ENCODE data around the gene ATRX.
"Not testable (repeated sequence)": the region's sequence is repeated elsewhere in the genome, so short reads cannot be mapped to it uniquely, and the experiment has no call there.

The ATRX gene

GRCh38 chrX:77640702-77641101 lies 145.3 kb downstream of the ATRX start:
- no peak for DNase-seq (ENCODE audit: extremely low read depth, low read depth)

DNA sequence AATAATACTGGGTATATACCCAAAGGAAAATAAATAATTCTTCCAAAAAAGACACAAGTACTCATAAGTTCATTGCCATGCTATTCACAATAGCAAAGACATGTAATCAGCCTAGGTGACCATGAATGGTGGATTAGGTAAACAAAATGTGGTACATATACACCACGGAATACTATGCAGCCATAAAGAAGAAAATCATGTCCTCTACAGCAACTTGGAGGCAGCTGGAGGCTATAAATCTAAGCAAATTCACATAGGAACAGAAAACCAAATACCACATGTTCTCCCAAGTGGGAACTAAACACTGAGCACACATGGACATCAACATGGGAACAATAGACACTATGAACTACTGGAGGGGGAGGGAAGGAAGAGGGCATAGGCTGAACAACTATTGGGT lies 146.2 kb downstream of the ATRX start:
- TF ChIP-seq CTCF (IDR thresholded peaks at IDR 0.05; ENCODE audit: low read depth, low read length) = no peak

More at GRCh38 chrX:77640702-77641101, 145.3 kb downstream of the ATRX start:
- TF ChIP-seq CTCF (IDR thresholded peaks at IDR 0.05; ENCODE audit: low read depth, low read length) = no peak

GRCh38 chrX:77638397-77638796 lies 147.6 kb downstream of the ATRX start:
- no peak for TF ChIP-seq CTCF (IDR thresholded peaks at IDR 0.05; ENCODE audit: low read depth, low read length)

More for the DNA sequence above, 146.2 kb downstream of the ATRX start:
- no peak for DNase-seq (ENCODE audit: extremely low read depth, low read depth)

GRCh38 chrX:77635373-77635772 lies 150.6 kb downstream of the ATRX start:
- TF ChIP-seq CTCF (IDR thresholded peaks at IDR 0.05; ENCODE audit: low read depth, low read length) = no peak
- no peak for DNase-seq (ENCODE audit: extremely low read depth, low read depth)

More at GRCh38 chrX:77638397-77638796, 147.6 kb downstream of the ATRX start:
- no peak for DNase-seq (ENCODE audit: extremely low read depth, low read depth)

DNA sequence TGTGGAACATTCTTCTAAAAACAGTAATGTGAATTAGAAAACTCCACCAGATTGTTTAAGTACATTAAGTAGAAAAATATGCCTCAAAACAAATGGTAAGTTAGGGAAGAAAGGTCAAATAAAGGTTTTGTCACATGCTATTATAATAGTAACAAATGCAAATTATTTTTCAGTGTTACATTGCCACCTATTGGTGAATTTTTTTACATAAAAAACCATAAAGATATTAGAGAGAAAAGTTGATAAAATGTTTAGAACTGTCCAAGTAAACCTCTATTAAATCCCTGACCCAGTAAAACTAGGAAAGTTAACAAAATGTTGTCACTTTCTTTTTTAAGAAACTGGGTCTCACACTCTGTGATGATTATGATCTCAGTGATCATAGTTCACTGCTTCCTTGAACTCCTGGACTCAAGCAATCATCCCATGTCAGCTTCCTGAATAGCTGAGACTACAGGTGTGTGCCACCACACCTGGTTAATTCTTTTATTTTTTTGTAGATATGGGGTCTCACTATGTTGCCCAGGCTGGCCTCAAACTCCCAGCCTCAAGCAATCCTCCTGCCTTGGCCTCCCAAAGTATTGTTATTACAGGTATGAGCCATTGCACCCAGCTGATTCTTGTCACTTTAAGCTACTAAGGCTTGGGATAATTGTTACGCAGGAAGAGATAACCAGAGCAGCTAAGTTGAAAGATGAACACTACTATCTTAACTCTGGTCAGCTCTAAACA lies 157.6 kb downstream of the ATRX start:
- no peak for TF ChIP-seq CTCF (IDR thresholded peaks at IDR 0.05; ENCODE audit: low read depth, low read length)

DNA sequence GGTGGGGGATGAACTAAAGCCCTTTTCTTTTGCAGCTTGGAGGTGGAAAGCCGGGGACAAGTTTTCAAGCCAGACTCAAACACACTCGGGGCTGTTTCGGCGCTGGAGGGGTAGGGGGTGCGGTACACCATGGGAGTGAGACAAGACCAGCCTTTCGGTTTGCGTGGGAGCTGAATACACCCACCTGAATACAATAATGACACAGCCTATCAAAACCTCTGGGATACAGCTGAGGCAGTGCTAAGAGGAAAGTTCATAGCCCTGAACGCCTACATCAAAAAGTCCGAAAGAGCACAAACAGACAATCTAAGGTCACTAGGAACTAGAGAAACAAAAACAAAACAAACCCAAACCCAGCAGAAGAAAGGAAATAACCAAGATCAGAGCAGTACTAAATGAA lies 163.3 kb downstream of the ATRX start:
- TF ChIP-seq CTCF (IDR thresholded peaks at IDR 0.05; ENCODE audit: low read depth, low read length) = no peak
- DNase-seq (ENCODE audit: extremely low read depth, low read depth) = no peak

More for the DNA sequence above, 157.6 kb downstream of the ATRX start:
- no peak for DNase-seq (ENCODE audit: extremely low read depth, low read depth)

DNA sequence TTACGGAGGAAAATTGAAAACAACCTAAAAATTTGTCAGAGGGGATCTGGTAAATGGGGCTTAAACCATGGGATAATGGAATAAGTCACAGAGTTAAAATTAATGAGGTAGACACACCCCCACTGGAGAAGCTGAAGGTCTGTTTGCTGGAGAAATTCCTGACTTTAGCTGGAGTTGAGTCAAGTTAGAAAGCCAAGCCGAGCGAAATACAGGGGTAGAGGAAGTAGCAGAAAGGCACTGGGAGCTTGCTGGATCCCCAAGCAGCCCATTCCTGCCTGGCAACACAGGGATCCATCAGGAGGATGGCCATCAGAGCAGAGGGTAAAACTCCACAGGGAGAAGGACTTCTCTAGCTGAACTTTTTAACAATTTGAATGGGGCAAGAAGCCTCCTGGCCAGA lies 163.8 kb downstream of the ATRX start:
- no peak for TF ChIP-seq CTCF (IDR thresholded peaks at IDR 0.05; ENCODE audit: low read depth, low read length)
- no peak for DNase-seq (ENCODE audit: extremely low read depth, low read depth)

DNA sequence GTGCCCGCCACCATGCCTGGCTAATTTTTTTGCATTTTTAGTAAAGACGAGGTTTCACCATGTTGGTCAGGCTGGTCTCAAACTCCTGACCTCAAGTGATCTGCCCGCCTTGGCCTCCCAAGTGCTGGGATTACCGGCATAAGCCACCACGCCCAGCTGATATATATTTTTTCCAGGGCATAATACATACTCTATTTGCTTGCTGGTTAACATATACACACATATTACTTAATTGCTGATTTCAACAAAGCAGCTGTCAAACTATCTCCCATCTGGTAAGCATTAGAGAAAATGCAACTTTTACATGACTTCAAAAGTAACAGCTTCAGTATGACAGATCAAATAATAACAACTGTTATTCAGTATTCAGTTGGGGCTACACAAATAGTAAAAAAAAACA lies 164.6 kb downstream of the ATRX start:
- not testable (repeated sequence) for DNase-seq (ENCODE audit: extremely low read depth, low read depth)

All from AG09319 (cell line).